ENCODE results near the gene VWA1.

DNA sequence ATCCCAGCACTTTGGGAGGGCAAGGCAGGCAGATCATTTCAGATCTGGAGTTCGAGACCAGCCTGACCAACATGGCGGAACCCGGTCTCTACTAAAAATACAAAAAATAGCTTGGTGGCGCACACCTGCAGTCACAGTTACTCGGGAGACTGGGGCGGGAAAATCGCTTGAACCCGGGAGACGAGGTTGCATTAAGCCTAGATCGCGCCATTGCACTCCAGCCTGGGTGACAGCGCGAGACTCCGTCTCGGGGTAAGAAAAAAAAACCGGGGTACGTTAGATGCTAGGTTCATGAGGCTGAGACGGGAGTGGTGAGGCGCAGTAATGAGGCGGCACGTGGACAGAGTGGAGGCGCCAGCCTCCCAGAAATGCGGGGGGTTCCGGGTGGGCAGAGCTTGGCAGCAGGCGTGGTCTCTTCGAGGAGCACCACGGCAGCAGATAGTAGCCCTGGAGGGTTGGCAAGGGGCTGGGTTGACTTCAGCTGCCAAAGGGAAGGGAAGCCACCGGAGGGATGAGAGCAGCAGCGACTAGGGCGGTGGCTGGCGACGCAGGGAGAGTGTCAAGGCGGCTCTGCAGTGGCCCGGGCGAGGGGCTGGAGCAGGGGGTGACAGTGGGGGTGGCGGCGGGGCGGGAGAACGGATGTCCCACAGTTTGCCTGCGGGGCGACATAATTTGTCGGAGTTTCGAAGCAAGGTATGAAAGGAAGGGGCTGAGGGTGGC, 29.2 kb upstream of the VWA1 start:
- TF ChIP-seq MAZ (IDR thresholded peaks at IDR 0.05; ENCODE audit: borderline replicate concordance, low read depth, low read length) (no peak), RFX5 (IDR thresholded peaks at IDR 0.05; ENCODE audit: low read depth, low read length) (no peak), RAD21 (IDR thresholded peaks at IDR 0.05; ENCODE audit: low read length) (no peak)

Data from IMR-90 (cell line).